COLO829 (cell line): Measurements from ENCODE around the gene CCDC136.

Experiments used
- DNase-seq: peaks from one replicate; pipeline ENCODE4 v3.0.0; 2012; ENCODE audit warnings: low spot score

Gene CCDC136

DNA sequence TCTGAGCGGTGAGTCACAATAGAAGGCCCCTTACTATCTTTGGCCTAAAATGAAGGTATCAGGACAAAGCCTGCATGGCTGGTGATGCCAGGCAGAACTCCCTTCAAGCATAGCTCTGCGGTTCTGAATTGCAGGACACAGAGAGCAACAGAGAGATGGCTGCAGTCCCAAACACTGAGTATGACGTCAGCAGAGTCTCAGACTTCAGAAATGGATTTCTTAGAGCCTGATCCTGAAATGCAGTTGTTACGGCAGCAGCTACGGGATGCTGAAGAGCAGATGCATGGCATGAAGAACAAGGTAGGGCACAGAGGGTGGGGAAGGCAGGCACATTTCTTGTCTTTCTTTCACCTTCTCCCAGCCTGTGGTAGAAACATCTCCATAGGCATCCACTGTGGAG is 13.5 kb downstream of the CCDC136 start:
- no peak for DNase-seq

DNA sequence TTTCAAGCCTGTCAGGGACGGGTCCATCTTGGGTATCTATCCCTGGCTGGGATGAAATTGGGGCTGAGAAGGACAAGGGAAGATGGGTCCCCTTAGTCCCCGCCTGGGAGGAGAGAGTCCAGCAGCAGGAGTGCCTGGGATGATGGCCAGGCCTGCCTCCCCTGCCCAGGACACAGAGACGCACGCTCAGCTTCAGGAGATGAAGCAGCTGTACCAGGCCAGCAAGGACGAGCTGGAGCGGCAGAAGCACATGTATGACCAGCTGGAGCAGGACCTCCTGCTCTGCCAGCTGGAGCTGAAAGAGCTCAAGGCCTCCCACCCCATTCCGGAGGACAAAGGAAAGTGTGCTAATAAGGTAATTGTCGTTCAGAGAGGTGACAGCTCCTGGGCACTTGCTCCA is 15.4 kb downstream of the CCDC136 start:
- DNase-seq = no peak

DNA sequence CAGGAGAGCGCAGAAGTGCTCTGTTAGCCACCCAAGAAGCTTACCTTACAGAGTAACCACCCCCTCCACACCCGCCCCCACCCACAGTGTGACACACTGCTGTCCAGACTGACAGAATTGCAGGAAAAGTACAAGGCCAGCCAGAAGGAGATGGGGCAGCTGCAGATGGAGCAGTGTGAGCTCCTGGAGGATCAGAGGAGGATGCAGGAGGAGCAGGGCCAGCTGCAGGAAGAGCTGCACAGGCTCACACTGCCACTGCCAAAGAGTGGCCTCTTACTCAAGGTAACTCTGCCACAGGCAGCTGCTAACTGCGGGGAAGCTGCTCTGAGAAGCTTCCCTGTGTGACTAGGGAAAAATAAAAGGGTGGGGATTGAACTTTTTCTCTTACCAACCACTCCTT is 17.6 kb downstream of the CCDC136 start:
- DNase-seq = no peak

DNA sequence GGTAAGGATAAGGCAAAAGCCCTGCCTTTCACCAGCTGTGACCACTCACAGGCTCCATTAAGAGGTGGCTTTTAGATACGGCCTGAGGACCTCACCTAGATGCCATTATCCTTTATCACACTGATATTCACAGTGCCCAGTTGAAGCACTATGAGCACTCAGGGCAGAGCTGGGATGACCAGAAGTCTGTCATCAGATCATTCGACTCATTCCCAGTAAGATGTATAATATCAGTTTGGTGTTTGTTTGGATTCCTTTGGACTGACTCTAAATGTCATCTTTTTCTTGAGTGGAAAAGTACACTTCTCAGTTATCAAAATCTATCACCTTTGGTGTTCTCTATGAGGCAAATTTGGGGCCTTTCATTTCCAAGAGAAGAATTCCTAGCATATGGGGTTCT is 18.7 kb downstream of the CCDC136 start:
- no peak for DNase-seq

DNA sequence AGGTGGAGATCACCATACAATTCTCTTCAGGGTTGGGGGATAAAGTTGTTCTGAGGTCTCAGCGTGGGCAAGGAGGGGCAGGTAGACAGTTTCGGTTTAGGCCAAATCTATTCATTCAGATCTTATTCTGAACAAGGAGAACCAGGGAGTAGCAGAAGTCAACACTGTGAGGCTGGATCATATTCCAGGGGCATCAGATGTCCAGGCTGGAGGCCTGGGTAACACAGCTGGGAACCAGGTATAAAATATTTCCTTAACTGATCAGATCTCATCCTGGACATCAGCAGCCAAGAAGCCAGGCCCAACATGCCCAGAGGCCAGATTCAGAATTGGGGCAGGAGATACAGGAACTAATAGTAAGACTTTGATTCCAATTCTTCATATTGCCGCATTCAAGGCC is 19.2 kb downstream of the CCDC136 start:
- no peak for DNase-seq

DNA sequence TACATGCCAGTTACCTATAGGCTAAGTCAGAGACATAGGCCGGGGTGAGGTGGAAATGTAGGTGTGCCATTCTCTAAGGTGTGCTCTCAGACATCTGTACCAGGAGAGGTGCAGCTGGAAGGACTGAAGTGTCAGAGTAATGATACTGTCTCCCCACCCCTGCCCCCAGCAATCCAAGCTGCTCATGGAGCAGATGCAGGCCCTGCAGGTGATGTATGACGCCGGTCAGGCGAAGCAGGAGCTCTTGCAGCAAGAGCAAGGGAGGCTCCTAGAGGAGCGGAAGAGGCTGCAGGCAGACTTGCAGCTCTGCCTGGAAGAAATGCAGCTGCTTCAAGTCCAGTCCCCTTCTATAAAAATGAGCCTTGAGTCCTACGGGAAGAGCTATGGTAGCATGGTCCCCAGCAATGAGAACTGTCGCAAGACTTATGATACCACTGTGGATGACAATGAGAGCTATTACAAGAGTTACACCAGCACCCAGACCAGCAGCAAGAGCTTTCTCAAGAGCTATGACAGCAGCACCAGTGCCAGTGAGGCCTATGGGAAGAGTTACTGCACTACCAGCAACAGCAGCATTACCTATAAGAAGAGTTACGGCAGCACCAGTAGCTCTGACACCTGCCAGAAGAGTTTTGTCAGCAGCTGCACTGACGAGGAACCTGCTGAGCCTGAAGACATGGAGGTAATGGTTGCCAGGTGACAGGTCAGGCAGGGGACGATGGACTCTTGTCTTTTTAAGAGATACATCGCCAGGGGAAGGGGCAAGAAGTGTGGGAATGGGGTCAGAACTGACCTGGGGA is 20.1 kb downstream of the CCDC136 start:
- DNase-seq = no peak

DNA sequence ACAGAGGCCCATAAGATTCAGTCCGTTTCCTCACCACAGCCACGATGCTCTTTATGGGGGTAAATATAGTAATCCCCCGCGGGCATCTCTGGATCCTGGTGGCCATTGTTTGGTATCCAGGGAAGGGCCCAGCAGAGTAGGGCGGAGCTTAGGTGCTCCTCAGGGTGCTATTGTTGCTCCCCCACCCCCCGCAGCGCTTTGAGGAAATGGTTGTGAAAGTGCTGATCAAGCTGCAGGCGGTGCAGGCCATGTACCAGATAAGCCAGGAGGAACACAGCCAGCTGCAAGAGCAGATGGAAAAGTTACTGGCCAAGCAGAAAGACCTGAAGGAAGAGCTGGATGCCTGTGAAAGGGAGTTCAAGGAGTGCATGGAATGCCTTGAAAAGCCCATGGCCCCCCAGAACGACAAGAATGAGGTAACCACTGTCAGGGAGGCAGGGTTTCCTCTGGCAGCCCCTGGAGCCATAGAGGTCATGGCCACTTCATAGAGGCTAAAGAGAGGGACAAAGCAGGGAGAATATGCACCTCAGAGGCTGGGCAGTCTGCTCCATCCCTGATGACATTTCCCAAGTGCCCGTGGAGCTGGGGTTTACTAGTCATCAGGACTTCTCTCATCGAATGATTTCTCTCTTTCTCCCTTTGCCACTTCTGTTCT is 20.9 kb downstream of the CCDC136 start:
- no peak for DNase-seq

DNA sequence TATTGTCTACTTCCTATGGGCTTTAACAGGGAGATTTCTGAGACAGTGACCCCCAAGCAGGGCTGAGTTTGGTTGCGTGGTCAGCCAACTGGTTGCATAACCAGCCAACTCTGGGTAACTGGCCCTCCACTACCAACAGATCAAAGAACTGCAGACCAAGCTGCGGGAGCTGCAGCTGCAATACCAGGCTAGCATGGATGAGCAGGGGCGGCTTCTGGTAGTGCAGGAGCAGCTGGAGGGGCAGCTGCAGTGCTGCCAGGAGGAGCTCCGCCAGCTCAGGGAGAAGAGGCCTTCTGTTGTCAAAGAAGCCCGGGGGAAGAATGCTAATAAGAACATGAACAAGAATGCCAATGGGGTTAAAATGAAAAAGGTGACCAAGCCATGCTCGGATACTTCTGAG is 22.7 kb downstream of the CCDC136 start:
- DNase-seq = no peak

DNA sequence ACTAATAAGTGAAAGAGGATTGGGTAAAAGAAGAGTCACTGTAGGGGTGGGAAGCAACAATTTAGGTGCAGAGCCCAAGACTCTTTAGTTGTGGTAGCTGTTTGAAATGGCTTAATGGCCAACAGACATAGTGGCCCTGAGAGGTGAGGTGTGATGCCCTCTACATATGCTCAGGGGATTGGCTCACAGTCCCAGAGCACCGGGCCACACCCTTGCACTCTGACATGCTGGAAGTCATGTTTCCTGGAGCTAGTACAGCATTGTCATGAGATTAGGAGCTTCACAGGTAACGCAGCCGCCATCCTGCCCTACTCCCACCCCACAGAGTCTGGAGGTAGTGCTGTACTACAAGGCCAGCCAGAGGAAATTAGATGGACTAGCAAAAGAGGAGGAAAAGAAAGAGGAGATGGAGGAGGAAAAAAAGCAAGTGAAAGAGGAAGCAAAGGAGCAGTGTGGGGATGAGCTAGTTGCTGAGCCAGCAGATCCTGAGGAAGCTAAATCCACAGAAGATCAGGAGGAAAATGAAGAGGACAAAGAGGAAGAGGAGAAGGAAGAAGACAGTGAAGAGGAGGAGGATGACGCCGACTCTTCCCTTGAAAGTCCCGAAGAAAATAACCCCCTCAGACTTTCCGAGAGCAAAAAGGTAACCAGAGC is 23.6 kb downstream of the CCDC136 start:
- no peak for DNase-seq

DNA sequence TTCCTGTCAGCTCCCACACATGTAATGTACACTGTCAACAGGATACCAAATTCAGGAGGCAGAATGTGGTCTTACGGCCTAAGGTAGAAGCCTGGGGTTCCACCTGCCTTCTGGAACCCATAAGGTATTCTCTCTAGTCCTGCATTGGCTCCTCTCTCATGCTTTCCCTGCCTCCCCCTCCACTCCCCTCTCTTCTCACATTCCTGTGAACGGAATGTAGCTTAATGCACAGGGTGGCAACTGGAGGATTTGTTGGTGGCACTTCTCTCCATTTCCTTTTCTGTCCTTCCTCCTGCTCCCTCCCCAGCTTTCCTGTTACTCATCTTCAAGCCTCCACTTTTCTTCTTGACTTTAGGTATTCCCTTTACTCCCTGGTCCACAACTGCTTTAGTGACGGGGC is 26.9 kb downstream of the CCDC136 start:
- DNase-seq = no peak

DNA sequence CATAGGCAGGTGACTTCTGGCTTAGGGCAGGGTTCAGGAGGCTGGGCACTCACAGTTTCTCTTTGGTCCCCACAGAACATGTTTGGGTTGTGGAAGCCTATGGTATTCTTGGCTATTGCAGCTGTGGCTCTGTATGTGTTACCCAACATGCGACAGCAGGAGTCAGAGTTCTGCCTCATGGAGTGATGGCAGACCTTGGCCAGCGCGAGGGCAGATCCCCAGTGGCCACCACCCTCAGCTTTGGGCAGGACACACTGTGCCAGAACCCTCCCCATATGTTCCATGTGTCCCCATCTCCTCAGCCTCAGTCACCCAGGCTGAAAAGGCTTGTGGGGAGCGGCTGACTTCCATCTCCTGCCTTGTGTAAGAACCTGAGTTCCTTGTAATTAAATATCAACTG is 30.0 kb downstream of the CCDC136 start:
- no peak for DNase-seq

DNA sequence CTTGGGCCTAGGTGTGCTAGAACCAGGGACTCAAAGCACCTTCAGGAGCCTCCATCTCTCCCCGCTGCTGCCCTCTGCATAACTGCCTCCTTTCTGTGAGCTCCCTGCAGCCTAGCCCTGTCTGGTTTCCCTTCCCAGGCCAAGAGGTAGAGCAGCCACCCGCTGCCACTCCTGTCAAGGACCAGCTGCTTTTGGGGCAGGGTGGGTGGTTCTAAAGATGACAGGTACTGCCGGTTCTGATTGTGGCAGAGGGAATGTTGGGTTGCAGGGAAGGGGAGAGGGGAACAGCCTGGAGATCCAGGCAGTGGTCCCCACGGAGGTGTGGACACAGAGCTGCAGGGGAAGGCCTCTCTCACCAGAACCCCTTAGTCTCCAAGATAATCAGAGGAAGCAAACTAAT is 34.7 kb downstream of the CCDC136 start:
- no peak for DNase-seq

DNA sequence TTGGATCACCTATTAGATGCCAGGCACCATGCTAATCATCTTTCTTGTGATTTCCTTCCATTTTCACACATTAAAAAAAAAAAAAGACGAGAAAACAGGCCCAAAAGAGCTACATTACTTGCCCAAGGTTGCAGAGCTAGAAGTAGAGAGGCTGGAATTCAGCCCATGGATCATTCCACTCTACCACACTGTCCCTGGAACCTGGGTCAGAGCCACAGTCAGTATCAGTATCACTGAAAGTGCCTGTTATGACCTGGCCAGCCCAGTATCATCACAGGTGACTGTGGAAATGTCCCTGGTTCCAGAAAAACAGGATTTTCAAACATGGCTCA is 35.1 kb downstream of the CCDC136 start:
- DNase-seq = no peak

DNA sequence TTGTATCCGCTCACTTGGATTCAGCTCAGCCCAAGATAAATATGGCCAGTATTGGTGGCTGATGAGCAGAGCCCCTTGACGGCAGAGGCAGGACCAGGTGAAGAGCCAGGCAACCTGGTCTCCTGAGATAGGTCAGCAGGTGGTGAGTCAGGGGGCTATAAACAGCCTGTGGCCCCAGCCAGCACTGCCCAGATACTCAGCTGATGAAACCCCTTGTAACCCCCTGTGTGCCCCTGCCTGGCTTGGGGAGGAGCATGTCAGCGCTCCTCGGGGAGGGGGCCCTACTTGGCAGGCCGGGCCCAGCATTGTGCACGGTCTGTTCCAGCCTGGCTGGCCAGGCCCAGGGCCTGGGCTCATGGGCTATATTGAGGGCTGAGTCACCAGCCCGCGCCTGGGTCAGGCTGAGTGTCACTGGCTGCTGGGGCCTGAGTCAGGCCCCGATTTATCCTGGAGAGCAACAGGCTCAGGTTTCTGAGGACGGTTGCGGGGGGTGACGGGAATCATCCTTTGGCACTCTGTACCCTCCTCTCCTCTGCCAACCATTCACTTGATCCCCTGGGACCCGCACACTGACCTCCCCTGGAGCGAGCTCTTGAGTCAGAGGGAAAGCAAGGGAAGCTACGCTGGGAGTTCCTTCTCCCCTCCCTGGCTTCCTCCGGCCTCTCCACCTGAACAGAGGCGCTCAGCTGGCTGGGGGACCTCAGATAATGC is 35.6 kb downstream of the CCDC136 start:
- DNase-seq = no peak

DNA sequence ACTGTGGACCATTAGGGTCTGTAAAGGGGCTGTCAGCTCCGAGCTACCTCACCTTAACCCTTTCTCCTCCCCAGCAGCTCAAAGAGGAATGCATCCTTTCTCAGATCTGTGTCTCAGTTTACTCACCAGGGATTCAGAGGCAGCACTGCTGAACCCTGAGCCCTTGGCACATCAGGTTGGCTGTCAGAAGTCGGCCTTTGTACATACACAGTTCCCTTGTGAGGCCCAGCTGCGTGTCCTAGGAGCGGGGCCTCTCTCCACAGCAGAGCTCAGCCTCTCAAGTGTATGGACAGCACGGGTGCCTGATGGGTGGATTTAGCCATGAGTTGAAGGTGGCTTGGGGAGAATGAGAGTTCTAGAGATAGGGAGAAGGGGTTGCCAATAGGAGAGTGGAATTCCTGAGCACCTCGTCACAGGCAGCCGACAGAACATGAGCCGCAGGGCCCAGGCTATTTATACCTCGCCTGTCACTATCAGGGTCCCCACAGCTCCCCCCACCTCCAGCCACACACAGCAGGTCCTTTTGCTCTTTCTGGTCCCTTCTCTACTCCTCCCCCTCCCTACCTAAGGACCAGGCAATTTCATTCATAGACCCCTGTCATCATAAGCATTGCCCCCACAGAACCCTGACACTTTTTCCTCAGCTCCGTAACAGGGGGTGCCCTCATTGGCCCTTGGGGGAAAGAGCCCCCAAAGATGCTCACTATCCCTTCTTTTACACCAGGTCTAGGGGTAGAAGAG is 36.4 kb downstream of the CCDC136 start:
- DNase-seq = no peak

DNA sequence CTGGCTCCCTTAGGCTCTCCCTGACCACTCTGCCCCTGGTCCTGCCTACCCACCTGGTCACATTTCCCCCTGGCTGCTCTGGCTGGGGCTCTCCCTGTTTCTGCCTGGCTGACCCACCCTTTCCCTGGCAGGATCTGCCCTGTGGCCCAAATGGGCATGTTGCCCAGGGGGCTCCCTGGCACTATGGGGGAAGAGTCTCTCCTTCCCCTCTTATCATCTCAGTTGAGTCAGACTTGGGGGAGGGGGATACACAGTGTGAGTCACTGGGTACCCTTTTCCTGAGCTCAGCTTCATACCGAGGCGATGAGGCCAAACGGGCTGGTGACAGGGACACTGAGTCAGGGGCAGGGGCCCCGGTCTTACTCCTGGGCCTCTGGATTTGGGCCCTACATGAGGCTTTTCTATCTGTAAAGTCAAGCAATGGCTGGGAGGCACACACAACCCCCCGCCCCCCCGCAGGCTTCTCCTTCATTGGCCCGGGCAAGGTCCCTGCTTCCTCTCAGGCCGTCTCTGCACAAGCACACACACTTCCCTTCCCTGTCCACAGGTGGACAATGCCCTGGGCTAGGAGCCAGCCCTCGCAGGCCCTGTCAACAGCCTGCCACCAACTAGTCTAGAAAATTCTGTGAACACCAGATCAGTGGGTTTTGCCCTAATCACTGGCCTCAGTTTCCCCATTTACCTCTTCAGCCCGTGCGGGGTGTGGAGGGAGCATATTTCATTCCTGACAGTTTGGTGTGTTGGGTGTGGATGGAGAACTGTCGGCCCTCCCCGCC is 37.8 kb downstream of the CCDC136 start:
- no peak for DNase-seq

DNA sequence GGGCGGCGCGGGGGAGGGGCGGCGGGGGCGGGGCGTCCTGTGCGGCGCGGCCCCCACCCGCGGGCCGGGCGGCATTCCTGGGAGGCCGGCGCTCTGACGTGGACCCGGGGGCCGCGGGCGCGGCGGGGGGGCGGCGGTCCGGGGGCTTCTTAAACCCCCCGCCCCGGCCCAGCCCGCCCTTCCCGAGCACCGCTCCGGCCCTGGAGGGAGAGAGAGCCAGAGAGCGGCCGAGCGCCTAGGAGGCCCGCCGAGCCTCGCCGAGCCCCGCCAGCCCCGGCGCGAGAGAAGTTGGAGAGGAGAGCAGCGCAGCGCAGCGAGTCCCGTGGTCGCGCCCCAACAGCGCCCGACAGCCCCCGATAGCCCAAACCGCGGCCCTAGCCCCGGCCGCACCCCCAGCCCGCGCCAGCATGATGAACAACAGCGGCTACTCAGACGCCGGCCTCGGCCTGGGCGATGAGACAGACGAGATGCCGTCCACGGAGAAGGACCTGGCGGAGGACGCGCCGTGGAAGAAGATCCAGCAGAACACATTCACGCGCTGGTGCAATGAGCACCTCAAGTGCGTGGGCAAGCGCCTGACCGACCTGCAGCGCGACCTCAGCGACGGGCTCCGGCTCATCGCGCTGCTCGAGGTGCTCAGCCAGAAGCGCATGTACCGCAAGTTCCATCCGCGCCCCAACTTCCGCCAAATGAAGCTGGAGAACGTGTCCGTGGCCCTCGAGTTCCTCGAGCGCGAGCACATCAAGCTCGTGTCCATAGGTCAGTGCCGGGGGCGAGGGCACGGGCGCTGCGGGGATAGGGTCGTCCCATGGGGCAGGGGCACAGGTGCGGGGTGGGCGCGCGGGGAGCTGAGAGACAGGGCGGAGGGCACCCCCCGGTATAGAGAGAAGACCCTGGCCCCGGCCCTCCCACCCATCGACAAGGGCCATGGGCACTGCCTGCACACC is 38.7 kb downstream of the CCDC136 start, which contains the start of gene FLNC:
Gene FLNC (plus strand): TSS at position 176 of the 947 bp plus-strand sequence. CDS start 232 bp downstream, at position 408.
- DNase-seq = no peak

DNA sequence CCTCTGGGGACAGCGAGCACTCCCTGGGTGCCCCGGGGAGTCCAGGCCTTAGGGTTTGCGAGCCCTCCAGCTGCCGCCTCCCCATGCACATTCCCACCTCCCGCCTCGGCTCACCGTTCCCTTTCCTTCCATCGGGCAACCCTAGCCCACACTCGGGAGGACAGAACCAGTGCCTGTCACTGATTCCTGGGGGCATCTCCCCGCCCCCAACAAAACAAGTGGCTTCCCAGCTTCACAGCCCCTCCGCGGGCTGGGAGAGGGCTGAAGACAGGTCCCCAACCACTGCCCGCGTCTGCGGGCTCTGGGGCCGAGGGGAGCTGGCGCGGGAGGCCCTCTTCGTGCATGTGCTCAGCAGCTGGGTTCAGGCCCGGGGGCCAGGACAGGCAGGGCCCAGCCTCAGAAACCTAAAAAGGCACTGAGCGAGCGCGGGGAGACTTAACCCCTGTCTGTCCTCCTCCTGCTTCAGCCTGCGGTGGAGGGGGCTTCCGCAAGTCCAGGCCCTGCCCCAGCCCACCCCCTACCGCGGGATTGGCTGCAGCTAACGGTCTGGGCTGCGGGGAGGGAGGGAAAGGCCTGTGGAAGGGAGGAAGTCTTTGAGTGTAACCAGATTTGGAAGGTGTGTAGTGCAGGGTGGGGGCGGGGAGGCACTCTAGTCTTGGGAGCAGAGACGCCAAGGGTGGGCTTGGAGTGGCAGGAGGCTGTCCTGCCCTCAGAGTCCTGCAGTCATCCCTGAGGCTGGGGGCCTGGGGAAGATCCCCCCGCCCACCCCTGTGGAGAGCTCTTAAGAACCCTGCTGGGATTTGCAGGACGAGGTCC is 39.6 kb downstream of the CCDC136 start:
- no peak for DNase-seq
